Activated CD4-positive, alpha-beta T cell treated with anti-CD3 and anti-CD28 coated beads for 36 hours (primary cell): ENCODE measurements around the gene CNOT1. TPM values are rescaled to one million over a fixed set of nuclear protein-coding genes. Genes with fewer than 3 reads are reported as not detected.

Source experiments
- ATAC-seq: fragments of 200-7000 bp; cut with Tn5 transposase; one replicate; pipeline ENCODE4 v1.10.0; 2021; ENCODE audit warnings: mild to moderate bottlenecking, moderate library complexity
- CTCF ChIA-PET: fragments of 350-600 bp; sonication (Branson Sonifier 250); formaldehyde crosslinking; loops from one replicate; lab custom pipeline; 2021; ENCODE audit warnings: antibody characterized with exemption; lab: Charles Lee
- POLR2A ChIA-PET: fragments of 350-600 bp; sonication (Branson Sonifier 250); formaldehyde crosslinking; loops from one replicate; lab custom pipeline; 2021; ENCODE audit warnings: antibody characterized with exemption, inconsistent platforms; lab: Charles Lee
- DNase-seq: peaks from one replicate; pipeline ENCODE4 v3.0.0-alpha.2; 2020
- H3K27ac Mint-ChIP-seq: one replicate; pipeline ENCODE4 v1.8.0; 2021; ENCODE audit warnings: mixed read lengths
- H3K27me3 Mint-ChIP-seq: one replicate; pipeline ENCODE4 v1.8.0; 2021; ENCODE audit warnings: mixed read lengths
- H3K36me3 Mint-ChIP-seq: one replicate; pipeline ENCODE4 v1.8.0; 2021; ENCODE audit warnings: low read depth, mixed read lengths
- H3K4me1 Mint-ChIP-seq: one replicate; pipeline ENCODE4 v1.8.0; 2021; ENCODE audit warnings: mixed read lengths
- H3K4me3 Mint-ChIP-seq: one replicate; pipeline ENCODE4 v1.8.0; 2021; ENCODE audit warnings: mild to moderate bottlenecking, moderate library complexity, mixed read lengths
- H3K9me3 Mint-ChIP-seq: one replicate; pipeline ENCODE4 v1.8.0; 2021; ENCODE audit warnings: low read depth, mixed read lengths
- intact Hi-C, 2 experiments: fragments of 100-400 bp; cut with DNase I in 1 of 2; cut with micrococcal nuclease in 1 of 2; formaldehyde crosslinking; loops; one replicate each; pipeline versions ENCODE4 v1.14.2 to v1.15.1; 2022 to 2024; cut with DNase I, micrococcal nuclease
- total RNA-seq, 2 experiments: library from RNA; stranded (reverse); gene quantifications; one replicate each; pipeline ENCODE4 v1.2.3, GENCODE V29; 2021

CNOT1 gene
- total RNA-seq, 2 experiments from 2014 or later, result 265 to 348 TPM

DNA sequence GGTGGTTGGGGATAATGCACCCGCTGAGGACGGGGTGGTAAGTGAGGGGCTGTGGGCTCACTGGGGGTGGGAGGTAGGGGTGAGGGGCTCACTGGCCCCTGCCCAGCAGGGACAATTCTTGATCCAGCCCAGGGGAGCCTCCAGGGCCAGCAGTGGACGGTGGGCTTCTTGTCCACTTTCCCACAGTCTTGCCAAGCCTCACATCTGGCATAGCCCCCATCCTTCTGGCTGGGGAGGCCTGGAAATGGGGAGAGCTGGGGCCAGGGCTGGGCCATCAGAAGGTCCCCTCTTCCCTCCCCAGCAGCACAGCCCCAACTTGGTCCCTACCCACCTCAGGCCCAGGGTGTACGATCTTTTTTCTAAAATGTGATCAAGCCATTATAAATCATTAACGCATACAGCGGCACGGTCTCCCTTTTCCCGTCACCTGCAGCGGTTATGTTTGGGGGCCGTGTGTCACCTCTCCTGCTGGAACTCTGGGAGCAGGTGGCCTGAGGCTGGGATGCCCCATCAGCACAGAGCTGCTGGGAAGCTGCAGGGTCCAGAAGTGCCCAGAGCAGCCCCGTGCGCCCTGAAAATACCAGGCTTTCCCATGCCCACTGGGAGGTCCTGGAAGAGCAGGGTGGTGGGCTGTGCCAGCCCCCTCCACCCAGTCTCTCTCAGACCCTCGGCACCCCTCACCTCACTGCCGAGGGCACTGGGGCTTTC lies 121.5 kb downstream of the CNOT1 start:
- Mint-ChIP-seq H3K4me1 (peaks cover 3% of the 10 kb centered on the region), H3K4me3 (no peak overlapping the region), H3K9me3 (no peaks in the 10 kb centered on the region), H3K36me3 (no peaks in the 10 kb centered on the region), H3K27ac (no peak overlapping the region), H3K27me3 (no peaks in the 10 kb centered on the region)
- intact Hi-C loops, result no loop called here
- ATAC-seq (no peak), DNase-seq (no peak)
- ChIA-PET CTCF (interaction anchor here (1.0 kb wide), 1 partner anchor 118 kb away, joined by 3 read pairs; no protein-coding TSS in a partner anchor), POLR2A (interaction anchor here (0.6 kb wide), 1 partner anchor 68 kb away, joined by 3 read pairs; no protein-coding TSS in a partner anchor)

DNA sequence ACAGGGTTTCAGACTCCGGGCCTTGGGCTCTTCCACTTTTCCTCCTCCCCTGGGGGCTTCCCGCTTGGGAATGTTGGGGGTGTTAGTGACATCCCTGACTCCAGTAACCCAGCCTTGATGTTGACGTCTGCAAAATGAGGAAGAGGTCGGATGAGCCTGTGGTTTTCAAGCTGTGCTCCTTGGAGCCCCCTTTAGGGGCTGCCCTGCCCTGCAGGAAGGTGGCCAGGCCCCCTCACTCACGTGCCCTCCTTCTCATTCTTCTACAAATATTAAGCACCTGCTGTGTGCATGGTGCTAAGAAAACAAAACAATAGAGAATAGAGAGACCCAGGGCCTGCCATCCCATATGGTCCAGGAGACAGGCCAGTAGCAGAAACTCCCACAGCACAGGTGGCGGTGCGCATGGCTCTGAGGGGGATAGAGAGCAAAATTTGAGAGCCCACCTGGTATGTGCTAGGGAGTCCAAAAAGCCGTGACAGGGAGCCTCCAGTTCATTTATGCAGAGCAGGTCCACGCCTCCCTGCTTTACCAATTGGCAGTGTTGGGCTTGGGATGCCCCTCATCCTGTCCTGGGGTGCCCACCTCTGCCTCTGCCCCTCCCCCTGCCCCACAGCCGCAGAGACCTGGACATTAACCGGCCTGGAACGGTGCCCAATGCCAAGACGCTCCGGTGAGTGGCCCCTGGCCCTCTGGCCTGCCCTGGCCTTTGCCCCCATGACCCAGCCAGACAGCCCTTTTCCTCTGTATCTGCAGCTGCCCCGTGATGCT lies 122.2 kb downstream of the CNOT1 start:
- no peak overlapping the region for H3K4me3 Mint-ChIP-seq
- CTCF ChIA-PET, result interaction anchor here (1.0 kb wide), 1 partner anchor 119 kb away, joined by 3 read pairs; no protein-coding TSS in a partner anchor
- ATAC-seq, result no peak
- POLR2A ChIA-PET, result no interaction called here
- H3K9me3 Mint-ChIP-seq, result no peaks in the 10 kb centered on the region
- no peaks in the 10 kb centered on the region for H3K36me3 Mint-ChIP-seq
- no peak overlapping the region for H3K27ac Mint-ChIP-seq
- no peak for DNase-seq
- H3K4me1 Mint-ChIP-seq, result peaks cover 1% of the 10 kb centered on the region
- intact Hi-C loops, result no loop called here
- no peaks in the 10 kb centered on the region for H3K27me3 Mint-ChIP-seq

DNA sequence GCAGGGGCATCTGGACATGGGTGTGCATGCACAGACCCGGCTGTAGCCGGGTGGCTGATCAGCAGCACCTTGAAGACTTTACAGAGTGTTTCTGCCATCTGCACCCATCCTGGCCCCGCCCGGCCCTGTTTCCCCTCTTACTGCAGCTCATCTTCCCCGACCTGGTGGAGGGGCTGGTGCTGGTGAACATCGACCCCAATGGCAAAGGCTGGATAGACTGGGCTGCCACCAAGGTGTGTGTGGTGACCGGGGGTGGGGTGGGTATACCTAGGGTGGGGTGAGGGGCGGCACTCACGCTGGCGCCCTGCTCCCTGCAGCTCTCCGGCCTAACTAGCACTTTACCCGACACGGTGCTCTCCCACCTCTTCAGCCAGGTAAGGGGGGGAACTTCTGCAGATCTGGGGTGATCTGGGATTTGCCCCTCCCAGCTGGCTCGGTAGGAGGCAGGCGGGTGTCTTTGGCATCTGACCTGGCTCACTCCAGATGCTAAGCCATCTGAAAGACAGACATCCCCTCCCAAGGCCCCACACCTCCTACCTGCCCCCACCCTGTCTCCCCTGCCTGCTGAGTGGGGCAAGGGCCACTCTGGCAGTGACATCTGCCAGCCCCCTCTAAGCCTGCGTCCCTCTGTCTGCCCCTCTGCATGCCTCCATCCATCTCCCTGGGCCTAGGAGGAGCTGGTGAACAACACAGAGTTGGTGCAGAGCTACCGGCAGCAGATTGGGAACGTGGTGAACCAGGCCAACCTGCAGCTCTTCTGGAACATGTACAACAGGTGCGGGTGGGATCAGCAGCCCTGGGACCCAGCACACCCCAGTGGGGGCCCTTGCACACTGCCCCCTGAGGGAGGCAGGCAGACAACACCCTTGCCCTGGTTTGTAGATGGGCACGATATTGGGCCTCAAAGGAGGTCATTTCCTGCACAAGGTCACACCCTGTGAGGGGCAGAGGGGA lies 123.1 kb downstream of the CNOT1 start:
- intact Hi-C loops, result no loop called here
- DNase-seq, result no peak
- ATAC-seq, result no peak
- ChIA-PET CTCF (interaction anchor here (0.7 to 1.0 kb wide), 2 partner anchors 113 to 120 kb away, joined by 3 read pairs; no protein-coding TSS in a partner anchor), POLR2A (no interaction called here)
- no peaks in the 10 kb centered on the region for H3K36me3 Mint-ChIP-seq
- H3K4me1 Mint-ChIP-seq, result peaks cover 4% of the 10 kb centered on the region
- no peaks in the 10 kb centered on the region for H3K9me3 Mint-ChIP-seq
- no peaks in the 10 kb centered on the region for H3K27me3 Mint-ChIP-seq
- H3K27ac Mint-ChIP-seq, result no peak overlapping the region
- H3K4me3 Mint-ChIP-seq, result no peak overlapping the region

DNA sequence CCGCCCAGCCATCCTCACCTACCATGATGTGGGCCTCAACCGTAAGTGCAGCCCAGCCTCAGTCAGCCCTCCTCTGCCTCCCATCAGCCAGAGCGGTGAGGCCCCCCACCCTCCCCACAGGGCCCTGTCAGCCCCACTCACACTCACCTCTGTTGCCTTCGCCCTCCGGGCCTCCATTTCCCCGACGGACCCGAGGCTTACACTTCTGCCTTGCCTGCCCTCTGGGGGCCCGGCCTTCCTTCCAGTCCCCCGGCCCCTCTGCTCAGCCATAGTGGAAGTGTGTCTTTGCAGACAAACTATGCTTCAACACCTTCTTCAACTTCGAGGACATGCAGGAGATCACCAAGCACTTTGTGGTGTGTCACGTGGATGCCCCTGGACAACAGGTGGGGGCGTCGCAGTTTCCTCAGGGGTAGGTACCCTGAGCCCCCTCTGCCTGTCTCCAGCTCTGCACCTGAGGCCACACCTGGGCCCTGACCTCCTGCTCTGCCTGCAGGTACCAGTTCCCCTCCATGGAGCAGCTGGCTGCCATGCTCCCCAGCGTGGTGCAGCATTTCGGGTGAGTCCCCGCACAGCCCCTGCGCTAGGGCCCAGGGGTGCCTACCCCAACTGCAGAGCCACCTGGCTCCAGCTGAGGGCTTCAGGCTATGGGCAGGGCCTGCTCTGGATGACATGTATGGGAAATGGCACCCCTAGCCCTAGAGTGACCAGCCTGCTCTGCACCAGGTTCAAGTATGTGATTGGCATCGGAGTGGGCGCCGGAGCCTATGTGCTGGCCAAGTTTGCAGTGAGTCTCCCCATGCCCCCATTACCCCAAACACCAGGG lies 125.5 kb downstream of the CNOT1 start:
- Mint-ChIP-seq H3K4me3 (no peak overlapping the region), H3K36me3 (no peaks in the 10 kb centered on the region), H3K4me1 (peaks cover 13% of the 10 kb centered on the region), H3K27ac (no peak overlapping the region), H3K9me3 (no peaks in the 10 kb centered on the region), H3K27me3 (no peaks in the 10 kb centered on the region)
- ChIA-PET CTCF (no interaction called here), POLR2A (no interaction called here)
- intact Hi-C loops, result no loop called here
- ATAC-seq (no peak), DNase-seq (no peak)

DNA sequence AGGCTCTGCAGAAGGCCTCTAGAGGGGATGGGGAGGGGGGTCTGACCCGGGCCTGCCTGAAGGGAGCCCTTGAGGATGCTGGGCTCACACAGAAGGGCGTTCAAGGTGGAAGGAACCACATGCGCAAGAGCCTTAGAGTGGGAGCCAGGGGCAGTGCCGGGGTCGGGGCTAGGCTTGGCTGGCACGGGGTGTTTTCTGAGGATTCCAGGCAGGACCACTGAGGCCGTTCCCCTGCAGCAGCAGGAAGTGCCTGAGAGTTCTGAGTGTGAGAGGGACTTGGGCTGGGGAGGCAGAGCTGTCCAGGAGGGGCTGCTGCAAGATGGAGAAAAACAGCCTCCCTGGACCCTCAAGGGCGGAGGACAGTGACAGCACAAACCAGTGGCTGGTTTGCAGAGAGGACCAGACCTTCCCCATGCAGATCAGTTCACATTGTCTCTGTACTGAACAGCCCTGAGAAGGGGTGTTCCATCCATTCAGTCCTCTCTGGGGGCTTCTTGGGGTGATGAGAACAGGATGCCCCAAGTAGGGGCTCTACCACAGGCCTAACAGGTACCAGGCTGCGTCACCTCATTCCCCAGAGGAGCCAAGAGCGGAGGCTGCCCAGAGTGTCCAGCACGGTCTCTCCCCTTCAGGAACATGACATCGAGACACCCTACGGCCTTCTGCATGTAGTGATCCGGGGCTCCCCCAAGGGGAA lies 126.3 kb downstream of the CNOT1 start:
- peaks cover 13% of the 10 kb centered on the region for H3K4me1 Mint-ChIP-seq
- no peak overlapping the region for H3K4me3 Mint-ChIP-seq
- no peak overlapping the region for H3K27ac Mint-ChIP-seq
- H3K9me3 Mint-ChIP-seq, result no peaks in the 10 kb centered on the region
- no peaks in the 10 kb centered on the region for H3K27me3 Mint-ChIP-seq
- DNase-seq (no peak), ATAC-seq (no peak)
- intact Hi-C loops, result no loop called here
- ChIA-PET POLR2A (no interaction called here), CTCF (interaction anchor here (2.2 kb wide), 1 partner anchor 253 kb away, joined by 10 read pairs; no protein-coding TSS in a partner anchor)
- no peaks in the 10 kb centered on the region for H3K36me3 Mint-ChIP-seq

DNA sequence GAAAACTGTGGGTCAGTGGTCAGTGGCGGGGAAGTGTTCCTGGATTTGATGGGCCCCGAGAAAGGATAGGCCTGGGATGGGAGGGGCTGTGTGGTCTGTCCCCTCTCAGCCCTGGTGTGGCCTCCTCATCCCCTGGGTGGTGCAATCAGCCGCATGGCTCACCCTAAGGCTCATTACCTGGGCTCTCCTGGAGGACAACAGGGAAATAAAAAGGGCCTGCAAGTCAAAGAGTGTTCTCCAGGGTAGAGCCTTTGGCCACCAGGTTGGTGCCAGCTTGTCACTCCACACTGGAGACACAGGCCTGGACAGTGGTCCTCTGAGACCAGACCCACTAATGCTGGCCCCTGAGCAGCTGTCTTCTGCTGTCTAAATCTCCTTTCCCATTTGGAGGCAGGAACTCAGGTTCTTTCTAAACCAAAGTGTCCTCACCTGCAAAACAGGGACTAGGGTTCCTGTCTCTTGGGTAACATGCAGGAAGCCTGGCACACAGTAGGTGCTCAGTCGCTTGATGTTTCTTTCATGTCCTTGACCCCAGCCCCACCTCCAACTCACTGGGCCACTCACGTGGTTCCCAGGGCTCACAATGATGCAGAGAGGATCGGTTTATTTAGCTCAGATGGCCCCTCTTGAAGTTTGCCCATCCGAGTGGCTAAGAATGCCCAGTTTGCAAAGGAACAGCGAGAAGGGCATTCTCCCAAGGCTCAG lies 127.3 kb downstream of the CNOT1 start:
- peaks cover 13% of the 10 kb centered on the region for H3K4me1 Mint-ChIP-seq
- no peak overlapping the region for H3K27ac Mint-ChIP-seq
- ChIA-PET CTCF (interaction anchor here (0.8 to 2.2 kb wide), 3 partner anchors 11 to 254 kb away, joined by 5 to 10 read pairs (median 6); no protein-coding TSS in a partner anchor), POLR2A (no interaction called here)
- H3K27me3 Mint-ChIP-seq, result no peaks in the 10 kb centered on the region
- H3K9me3 Mint-ChIP-seq, result no peaks in the 10 kb centered on the region
- H3K36me3 Mint-ChIP-seq, result no peaks in the 10 kb centered on the region
- H3K4me3 Mint-ChIP-seq, result no peak overlapping the region
- intact Hi-C loops, result no loop called here
- ATAC-seq (no peak), DNase-seq (no peak)

DNA sequence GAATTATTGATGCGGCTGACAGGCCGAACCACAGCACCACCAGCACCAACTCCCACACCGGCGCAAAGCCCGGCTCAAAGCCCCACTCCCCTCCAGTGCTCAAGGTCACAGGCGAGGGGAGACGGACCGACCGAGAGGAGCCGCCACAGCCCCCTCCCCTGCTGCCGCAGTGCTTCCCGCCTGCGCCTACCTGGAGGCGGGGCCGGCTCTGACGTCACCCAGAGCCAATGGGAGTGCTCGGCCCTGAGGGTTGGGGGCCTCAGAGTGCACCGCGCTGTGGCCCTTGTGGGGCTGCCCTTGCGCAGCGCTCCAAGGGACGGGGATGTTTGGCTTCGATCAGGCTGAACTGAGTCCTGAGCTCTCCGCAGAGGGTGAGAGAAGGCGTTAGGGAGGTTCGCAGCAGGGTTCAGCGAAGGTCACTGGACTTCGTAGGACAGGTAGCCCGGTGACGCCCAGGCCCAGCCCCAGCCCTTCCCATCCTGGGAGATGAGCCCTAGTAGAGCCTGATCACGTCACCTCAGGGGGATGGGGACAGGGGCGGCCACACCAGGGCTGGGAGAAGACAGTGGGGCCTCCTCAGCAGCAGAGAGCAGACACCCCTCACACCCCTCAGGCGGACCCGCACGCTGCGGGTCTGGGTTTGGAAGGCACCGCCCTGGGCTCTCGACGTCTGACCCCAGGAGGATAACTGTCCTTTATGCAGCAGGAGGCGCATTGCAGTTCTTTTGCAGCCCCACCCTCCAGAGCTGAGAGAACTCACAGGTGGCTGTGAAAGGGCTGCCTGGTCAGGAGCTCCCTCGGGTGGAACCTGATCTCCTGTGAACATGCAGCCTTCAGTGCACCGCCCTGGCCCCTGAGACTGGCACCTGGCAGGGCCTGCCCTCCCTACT lies 128.1 kb downstream of the CNOT1 start:
- ATAC-seq (peak; percentile 51), DNase-seq (peak; percentile 75)
- peak overlapping the region; percentile 68 for H3K4me3 Mint-ChIP-seq
- ChIA-PET CTCF (interaction anchor here (0.6 to 2.2 kb wide), 4 partner anchors 8 to 254 kb away, joined by 4 to 10 read pairs (median 6); no protein-coding TSS in a partner anchor), POLR2A (no interaction called here)
- H3K27ac Mint-ChIP-seq, result peak overlapping the region; percentile 75
- peaks cover 19% of the 10 kb centered on the region for H3K4me1 Mint-ChIP-seq
- intact Hi-C loops, result loop anchor here in 1 of 2 experiments (2.0 kb wide), 1 partner anchor 13 kb away; the partner anchor contains the start of gene SETD6
- no peaks in the 10 kb centered on the region for H3K9me3 Mint-ChIP-seq
- no peaks in the 10 kb centered on the region for H3K27me3 Mint-ChIP-seq
- no peaks in the 10 kb centered on the region for H3K36me3 Mint-ChIP-seq

DNA sequence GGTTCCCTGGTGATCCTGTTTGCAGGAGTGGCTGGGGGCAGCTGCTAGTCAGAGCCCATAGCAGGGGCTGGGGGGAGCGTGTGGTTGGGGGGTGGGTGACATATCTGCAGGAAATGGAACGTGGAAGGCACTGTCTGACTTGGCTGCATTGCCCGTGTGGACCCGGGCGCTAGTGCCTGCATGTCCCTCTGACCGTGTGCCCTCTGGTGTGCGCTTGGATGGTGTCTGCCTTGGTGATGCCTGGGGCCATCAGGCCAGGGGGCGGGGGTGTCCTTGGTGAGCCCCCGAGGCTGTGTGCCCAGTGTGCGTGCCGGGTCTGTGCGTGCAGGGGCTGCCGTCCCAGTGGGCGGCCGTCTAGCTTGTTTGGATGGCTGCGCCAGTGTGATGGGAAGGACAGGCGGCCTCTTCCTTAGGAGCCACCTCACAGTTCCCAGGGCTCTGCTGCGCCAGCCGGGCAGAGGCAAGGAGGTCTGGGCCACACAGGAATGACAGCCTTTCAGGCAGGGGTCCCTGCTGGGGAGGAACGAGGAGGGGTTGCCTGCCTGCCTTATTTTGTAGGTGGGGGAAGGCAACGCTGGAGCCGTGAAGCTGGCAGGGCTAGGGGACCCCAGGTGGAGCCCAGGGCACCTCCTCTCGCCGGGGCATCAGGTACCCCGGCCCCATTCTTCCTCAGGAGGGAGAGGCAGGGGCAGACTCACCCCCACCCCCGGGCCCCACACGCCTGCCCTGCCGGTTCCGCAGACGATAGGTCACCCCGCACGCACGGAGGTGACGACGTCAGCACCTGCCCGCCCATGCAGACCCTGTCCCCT lies 129.0 kb downstream of the CNOT1 start:
- Mint-ChIP-seq H3K4me1 (peaks cover 19% of the 10 kb centered on the region), H3K27ac (no peak overlapping the region), H3K27me3 (no peaks in the 10 kb centered on the region), H3K4me3 (peak overlapping the region; percentile 68), H3K9me3 (no peaks in the 10 kb centered on the region), H3K36me3 (no peaks in the 10 kb centered on the region)
- CTCF ChIA-PET, result interaction anchor here (0.6 to 2.2 kb wide), 6 partner anchors 85 to 255 kb away, joined by 3 to 10 read pairs (median 4); no protein-coding TSS in a partner anchor
- intact Hi-C loops, result loop anchor here in 1 of 2 experiments (2.0 kb wide), 1 partner anchor 14 kb away; the partner anchor contains the start of gene SETD6
- POLR2A ChIA-PET, result interaction anchor here (0.6 kb wide), 1 partner anchor 46 kb away, joined by 3 read pairs; no protein-coding TSS in a partner anchor
- ATAC-seq (peak; percentile 27), DNase-seq (no peak)
